HG03108 (cell line): Measurements from ENCODE around the gene C11orf91.
"Not testable (repeated sequence)": the region's sequence is repeated elsewhere in the genome, so short reads cannot be mapped to it uniquely, and the experiment has no call there.

Experiments used
- ATAC-seq: cut with Tn5 transposase; IDR thresholded peaks from one replicate; pipeline ENCODE4 v1.9.1; 2021; ENCODE audit warnings: moderate library complexity; ENCODE audit not compliant: unreplicated experiment

The C11orf91 gene

GRCh38 chr11:33722590-33723234 is 22.1 kb upstream of the C11orf91 start:
- peak; percentile 56 for ATAC-seq

DNA sequence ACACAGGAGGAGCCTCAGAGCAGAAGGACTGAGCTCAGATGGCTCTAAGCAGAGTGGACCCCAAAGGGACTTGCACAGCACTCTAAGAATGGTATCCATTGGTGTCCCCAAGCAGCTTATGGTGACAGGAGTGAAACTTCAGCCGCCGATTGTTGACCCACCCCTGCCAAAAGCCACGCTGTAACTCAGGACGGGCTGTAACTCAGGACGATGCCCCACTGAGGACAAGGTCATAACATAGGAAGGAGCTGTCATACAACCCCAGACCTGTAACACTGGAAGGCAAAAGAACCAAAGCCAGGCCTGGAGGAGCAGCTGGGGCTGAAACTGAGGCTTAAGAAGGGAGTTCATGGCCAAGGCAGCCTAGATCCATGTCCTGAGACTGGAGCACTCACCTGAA is 21.4 kb upstream of the C11orf91 start:
- ATAC-seq: no peak

DNA sequence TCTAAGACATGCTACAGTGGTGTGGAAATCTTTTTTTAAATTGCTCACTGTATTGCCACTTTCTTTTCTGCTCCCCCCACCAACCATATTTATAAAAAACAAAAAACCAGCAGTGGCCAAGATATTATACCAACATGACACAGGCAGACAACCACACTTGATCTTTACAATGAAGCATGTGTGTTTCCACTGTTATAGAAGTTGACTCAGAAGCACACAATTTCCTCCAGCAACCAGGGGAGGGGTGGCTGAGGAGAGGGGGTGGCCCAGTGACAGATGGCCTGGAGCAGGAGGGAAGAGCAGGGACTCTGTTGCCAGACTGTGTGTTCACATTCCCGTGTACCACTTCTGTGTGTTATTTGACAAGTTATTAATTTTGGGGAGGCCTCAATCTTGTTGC is 20.8 kb upstream of the C11orf91 start:
- no peak for ATAC-seq

DNA sequence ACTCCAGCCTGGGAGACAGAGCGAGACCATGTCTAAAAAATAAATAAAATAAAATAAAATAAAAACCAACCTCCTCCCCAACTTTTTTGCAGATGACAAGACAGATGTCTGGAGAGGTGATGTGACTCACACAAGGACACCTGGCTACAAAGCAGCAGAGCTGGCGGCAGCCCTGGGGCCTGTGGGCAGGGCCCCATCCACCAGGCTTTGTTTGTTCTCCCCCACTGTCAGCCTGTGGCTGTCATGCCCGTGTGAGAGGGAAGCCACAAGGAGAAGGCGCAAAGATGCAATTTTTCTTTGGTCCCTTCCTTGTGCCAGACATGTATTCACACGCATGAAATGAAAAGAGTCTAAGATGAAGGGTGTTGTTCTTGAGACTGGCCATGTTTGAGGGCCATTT is 19.0 kb upstream of the C11orf91 start:
- no peak for ATAC-seq

GRCh38 chr11:33718440-33718839 is 17.8 kb upstream of the C11orf91 start:
- ATAC-seq: no peak

- ATAC-seq: no peak
Measured at GRCh38 chr11:33716243-33716642, 15.6 kb upstream of the C11orf91 start.

DNA sequence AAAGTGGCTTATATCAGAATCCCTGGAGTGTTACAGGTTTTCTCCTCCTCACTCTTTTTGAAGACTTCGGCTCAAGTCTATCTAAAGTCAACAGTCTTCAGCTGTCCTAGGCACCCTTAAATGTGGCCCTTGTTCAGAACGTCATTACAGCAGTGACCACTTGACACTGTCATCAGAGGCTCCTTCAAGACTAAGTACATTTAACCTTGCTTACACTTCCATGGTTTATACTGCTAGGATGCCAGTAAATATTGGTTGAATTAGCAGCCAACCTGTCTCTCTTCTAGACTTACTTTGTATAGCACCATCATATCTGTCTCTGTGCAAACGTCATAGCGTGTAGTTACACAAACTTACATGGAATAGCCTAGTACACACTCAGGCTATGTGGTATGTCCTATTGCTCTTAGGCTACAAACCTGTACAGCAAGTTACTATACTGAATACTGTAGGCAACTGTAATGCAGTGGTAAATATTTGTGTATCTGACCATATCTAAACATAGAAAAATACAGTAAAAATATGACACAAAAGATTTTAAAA is 13.3 kb upstream of the C11orf91 start:
- no peak for ATAC-seq

DNA sequence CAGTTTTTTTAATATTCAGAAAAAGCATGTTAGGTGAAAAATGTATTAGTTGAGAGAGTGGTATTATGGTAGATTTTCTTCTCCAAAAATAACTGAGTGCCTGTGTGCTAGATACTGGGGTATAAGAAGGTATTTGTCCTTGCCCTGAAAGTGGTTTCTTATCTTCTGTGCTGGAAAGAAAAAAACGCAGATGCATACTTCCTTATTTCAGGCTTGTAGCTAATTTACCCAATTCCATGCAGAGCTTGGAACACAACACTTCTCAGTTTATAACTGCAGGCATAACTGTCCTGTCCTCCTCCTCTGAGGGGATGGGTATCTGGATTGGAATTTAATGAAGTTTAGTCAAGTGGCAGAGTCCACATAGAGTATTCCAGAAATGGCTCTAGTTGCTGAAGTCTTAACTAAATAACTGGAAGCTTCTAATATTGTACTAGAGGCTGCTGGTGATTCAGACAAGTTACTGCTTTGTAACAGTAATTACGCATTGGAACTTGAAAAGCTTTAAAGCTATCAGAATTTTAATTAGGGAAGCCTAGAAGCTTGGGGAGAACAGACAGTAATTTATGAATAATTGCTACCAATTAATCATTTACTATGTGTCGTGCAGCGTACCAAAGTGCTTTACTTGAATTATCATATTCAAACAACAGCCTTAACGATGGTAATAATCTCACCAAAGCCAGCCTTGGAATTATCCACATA is 12.7 kb upstream of the C11orf91 start:
- no peak for ATAC-seq

- ATAC-seq: no peak
Measured at GRCh38 chr11:33712436-33712835, 11.8 kb upstream of the C11orf91 start.

DNA sequence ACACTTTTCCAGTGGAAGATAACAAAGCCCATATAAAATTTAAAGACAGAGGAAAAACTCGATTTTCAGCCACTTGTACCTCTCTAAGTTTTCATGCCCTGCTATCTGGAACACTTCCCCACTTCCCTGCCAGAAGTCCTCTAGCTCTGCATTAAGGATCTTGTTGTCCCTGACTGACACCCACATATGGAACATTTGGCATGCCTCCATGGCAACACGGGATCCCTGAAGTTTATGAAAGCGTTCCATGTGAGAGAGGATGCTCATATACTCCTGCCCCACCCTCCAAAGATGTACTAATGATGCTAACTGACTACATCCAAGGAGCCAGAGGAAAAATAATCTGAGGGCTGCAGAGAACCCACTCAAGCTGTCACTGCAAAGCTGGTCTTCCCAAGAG is 8.8 kb upstream of the C11orf91 start:
- no peak for ATAC-seq

DNA sequence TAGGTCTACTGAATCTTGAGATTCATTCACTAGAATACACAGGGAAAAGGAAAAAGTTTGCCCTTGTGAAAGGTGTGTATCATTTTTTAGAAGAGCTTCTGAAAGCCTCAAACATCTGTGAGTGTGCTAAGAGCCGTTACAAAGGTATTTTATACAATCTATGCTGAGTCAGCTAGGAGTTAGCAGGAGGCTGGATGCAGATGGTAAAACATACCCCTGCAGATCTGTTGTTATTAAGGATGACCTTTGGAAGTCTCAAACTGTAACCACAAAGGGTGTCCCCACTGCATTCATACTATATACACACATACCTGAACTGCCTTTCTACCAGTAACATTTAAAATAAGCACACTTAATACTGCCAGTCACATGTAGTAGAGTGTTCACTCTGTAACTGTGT is 8.4 kb upstream of the C11orf91 start:
- no peak for ATAC-seq

GRCh38 chr11:33707831-33708230 is 7.2 kb upstream of the C11orf91 start:
- ATAC-seq: not testable (repeated sequence)

- ATAC-seq: no peak
Measured at GRCh38 chr11:33706966-33707365, 6.3 kb upstream of the C11orf91 start.

DNA sequence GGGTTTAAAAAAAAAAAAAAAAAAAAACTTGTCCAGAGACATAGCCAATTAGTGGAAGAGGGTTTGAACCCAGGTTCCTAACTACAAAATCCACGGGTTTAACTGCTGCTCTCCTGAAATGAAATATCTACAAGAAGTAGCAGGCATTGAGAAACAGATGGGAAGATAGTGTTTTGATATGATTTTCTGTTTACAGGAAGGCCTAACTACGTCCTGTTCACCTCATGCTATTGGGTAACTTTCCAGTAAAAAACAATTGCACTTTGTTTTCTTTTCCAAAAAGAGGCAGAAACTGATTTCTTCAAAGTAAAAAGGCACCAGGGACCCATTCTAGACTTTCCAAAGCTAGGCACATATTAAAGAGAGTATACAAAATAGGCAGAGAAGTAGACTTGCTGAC is 5.9 kb upstream of the C11orf91 start:
- ATAC-seq: no peak

GRCh38 chr11:33704240-33705002 is 3.8 kb upstream of the C11orf91 start:
- no peak for ATAC-seq

- ATAC-seq: no peak
Measured at GRCh38 chr11:33703788-33704187, 3.2 kb upstream of the C11orf91 start.

DNA sequence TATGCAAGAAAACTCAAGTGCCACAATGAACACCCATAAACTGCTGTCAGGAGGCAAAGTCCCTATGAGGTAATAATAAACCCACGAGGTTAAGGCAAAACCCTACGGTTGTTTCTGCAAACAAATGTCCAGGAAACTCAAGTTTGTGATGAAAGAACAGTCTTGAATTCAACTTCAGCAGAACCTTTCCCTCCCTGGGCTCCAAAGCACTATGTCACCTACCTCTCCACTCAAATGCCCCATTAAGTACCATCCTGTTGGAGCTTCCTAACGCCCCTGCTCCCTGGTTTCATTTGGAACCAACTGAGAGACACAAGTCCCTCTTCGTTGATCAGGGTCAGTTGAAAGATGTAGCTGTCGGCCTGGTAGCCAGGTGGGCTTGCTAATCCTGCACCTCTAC is 2.6 kb upstream of the C11orf91 start:
- no peak for ATAC-seq

DNA sequence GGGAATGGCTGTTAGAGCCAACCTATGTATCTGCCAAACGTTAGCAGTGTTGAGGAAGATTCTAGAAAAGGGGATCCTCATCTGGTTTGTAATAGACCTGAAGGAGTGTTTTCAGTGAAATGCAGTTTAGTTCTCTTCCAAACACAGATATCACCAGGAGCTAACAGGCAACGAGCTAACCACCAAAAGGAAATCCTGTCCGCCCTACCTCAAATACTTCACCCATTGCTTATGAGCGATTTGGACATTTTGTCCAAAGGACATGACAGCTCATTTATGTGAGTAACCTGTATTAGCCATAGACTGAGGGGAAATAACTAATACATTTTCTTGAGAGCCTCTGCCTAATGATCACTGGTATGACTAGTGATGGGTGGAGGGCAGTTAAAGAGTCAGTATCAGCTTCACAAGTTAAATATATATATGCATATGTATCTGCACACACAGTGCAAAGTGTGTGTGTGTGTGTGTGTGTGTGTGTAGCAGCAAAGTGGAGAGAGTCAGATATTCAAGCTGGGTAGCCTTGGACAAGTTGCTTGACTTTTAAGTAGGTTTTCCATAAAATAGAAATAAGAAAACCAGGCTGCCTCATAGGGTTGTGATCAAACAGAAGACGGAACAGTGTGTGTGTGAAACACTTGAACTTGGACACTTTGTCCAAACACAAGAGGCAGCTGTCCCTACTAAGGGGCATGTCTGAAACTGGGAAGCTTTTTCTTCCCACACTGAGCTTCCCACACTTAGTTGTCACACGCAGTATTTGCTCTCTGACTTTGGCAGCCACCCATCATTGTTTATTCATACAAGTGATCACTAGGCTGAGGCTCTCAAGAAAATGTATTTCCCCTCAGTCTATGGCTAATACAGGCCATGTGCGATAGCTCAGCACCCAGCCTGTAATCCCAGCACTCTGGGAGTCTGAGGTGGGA is 940 bp upstream of the C11orf91 start:
- no peak for ATAC-seq

DNA sequence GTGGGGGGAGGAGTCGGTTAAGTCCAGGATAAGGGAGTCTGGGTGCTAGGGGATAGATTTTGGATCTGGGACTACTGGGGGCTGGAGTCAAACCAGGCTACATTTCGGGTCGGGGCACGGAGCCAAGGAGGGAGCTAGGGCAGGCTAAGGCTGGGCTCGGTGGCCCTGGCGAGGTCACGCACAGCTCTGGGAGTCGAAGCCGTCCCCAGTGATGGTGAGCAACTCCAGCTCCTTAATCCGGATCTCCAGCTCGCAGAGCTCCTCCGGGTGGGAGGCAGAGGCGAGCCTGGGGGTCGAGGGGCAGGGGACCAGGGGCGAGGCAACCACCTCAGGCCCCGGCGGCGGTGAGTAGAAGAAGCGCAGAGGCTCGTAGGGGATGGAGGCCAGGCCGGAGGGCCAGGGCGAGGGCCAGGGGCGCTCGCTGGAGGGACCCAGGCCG is 544 bp downstream of the C11orf91 start:
- no peak for ATAC-seq

DNA sequence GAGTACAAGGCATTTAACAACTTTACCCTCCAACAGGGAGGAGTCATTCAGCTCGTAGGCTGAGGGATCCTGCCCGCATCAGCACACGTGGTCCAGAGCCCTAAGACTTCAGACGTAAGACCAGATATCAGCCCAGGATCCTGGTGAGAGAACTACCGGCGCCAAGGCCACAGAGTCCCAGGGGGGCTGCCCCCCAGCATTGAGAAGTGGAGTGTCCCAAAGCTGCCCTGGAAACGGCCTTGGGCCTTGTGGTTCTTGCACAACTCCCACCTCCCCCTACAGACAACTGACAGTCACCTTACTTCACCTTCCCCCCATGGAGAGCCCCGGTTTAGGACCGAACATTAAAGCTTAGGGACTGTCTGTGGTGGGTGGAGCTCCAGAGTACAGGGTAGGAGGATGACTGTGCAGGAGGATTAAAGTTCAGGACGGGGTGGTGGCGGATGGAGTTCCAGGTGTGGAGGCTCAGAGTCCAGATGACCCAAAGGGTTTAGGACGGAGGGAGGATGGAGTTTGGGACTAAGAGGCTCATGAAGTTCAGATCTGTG is 1.0 kb downstream of the C11orf91 start:
- ATAC-seq: no peak
